GM21360 (cell line): ENCODE data around the gene DCTN1.

Experiments used
- ATAC-seq: cut with Tn5 transposase; IDR thresholded peaks from one replicate; pipeline ENCODE4 v1.9.1; 2021; ENCODE audit warnings: mild to moderate bottlenecking, moderate library complexity; ENCODE audit not compliant: unreplicated experiment

Gene DCTN1

GRCh38 chr2:74414441-74414840 is 34.3 kb upstream of the DCTN1 start:
- ATAC-seq: no peak

GRCh38 chr2:74413001-74413698 is 33.0 kb upstream of the DCTN1 start:
- ATAC-seq: no peak

- no peak for ATAC-seq
Measured at GRCh38 chr2:74407682-74408081, 27.6 kb upstream of the DCTN1 start.

- ATAC-seq: peak; percentile 74
Measured at GRCh38 chr2:74406035-74406434, 25.9 kb upstream of the DCTN1 start.

GRCh38 chr2:74401891-74402290 is 21.8 kb upstream of the DCTN1 start:
- ATAC-seq: no peak

- ATAC-seq: no peak
Measured at GRCh38 chr2:74399785-74400184, 19.7 kb upstream of the DCTN1 start.

- ATAC-seq: no peak
Measured at GRCh38 chr2:74396149-74396548, 16.0 kb upstream of the DCTN1 start.

- no peak for ATAC-seq
Measured at GRCh38 chr2:74393525-74393924, 13.4 kb upstream of the DCTN1 start.

GRCh38 chr2:74392449-74392743 is 12.3 kb upstream of the DCTN1 start:
- no peak for ATAC-seq

GRCh38 chr2:74391580-74392448 is 11.7 kb upstream of the DCTN1 start:
- ATAC-seq: peak; percentile 69

- ATAC-seq: no peak
Measured at GRCh38 chr2:74391209-74391579, 11.1 kb upstream of the DCTN1 start.

- ATAC-seq: no peak
Measured at GRCh38 chr2:74390606-74391005, 10.5 kb upstream of the DCTN1 start.

- ATAC-seq: no peak
Measured at GRCh38 chr2:74387346-74387745, 7.2 kb upstream of the DCTN1 start.

GRCh38 chr2:74385396-74385795 is 5.3 kb upstream of the DCTN1 start:
- no peak for ATAC-seq

GRCh38 chr2:74384051-74384450 is 3.9 kb upstream of the DCTN1 start:
- ATAC-seq: no peak

- no peak for ATAC-seq
Measured at GRCh38 chr2:74383254-74383653, 3.1 kb upstream of the DCTN1 start.

- ATAC-seq: no peak
Measured at GRCh38 chr2:74381751-74382150, 1.6 kb upstream of the DCTN1 start.

- no peak for ATAC-seq
Measured at GRCh38 chr2:74378007-74378406, 2.1 kb downstream of the DCTN1 start.

GRCh38 chr2:74375838-74376237 is 4.3 kb downstream of the DCTN1 start:
- ATAC-seq: no peak

GRCh38 chr2:74374509-74375205 is 5.5 kb downstream of the DCTN1 start:
- no peak for ATAC-seq

GRCh38 chr2:74373985-74374384 is 6.1 kb downstream of the DCTN1 start:
- ATAC-seq: no peak

- no peak for ATAC-seq
Measured at GRCh38 chr2:74373221-74373676, 6.9 kb downstream of the DCTN1 start.
